Fibroblast of skin of back (primary cell): ENCODE data around the gene VEGFA.
A peak's percentile ranks its signal among the peaks of the same experiment; 100 is the strongest.

Experiments used
- DNase-seq: peaks from one replicate; pipeline ENCODE4 v3.0.0-alpha.2; 2013

VEGFA gene

GRCh38 chr6:43738877-43739641 is 31.0 kb upstream of the VEGFA start:
- DNase-seq = no peak

DNA sequence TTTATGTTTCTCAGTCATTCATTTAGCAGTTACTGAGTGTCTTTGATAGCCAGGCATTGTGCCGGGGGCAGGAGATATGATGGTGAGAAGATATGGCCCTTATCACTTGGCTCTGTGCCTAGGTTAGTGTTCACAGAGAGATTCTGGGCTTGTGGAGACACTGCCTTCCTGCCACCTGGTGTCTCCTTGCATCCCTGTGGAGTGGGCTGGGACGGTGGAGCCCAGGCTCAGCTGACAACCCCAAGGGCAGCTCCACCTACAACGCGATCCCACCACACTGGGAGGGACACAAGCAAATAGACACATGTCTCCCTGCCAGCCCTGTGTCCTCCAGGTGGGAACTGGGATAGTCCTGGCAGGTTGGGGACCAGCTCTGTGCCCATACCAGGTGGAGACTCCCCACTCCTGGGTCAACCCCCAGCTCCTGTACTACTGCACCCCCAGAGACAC is 30.3 kb upstream of the VEGFA start:
- no peak for DNase-seq

- DNase-seq = no peak
Measured at GRCh38 chr6:43740321-43740960, 29.6 kb upstream of the VEGFA start.

DNA sequence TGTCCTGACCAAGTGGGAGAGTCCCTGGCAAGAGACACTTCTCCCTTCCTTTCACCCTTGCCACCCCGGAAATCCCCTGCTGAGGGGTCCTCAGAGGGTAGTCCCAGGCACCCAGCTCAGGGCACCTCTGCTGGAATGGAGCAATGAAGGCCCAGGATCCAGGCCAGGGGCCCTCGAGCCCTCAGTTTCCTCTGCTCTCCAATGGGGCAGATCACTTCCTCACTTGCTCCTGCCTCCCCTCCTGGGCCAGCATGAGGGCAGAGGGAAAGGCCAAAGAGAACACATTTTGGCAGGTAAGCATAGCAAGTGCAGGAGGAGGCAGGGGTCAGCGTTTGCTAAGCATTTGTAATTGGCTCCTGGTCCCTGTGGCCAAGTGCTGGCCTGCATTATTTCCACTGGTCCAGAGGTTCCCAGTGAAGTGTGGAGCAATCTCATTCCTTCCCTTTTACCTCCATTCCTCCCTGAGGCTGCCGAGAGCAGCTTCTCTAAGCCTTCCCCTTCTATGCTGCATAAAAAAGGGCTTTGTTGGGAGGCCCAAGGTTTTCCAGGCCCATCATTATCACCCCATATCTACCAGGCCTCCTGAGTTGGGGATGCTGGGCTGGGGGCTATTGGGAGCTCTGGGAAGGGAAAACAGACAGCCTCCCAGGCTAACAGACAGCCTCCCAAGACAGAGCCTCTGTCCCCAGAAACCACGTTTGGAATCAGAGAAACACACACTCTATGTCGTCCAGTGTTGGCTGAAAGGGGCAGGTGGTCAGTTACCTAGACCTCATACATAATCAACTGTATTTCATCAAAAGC is 28.8 kb upstream of the VEGFA start:
- DNase-seq = no peak

DNA sequence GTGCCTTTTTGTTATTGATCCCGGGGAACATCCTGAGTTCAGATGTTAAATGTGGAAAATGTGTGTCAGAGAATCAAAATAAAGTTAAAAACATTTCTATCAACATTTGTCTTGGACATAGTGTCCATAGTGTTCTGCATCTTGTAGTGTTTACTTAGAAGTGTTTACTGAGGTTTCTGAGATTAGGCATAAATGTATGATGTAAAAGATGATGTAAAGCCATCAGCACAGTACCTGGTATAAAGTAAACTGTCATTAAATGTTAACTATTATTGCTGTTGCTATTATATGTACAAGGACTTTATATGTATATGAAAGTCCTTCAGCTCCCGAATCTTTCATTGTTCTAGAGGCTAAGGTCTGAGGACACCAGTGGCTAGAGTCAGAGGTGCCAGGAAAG is 28.2 kb upstream of the VEGFA start:
- no peak for DNase-seq

GRCh38 chr6:43742285-43742684 is 27.7 kb upstream of the VEGFA start:
- no peak for DNase-seq

DNA sequence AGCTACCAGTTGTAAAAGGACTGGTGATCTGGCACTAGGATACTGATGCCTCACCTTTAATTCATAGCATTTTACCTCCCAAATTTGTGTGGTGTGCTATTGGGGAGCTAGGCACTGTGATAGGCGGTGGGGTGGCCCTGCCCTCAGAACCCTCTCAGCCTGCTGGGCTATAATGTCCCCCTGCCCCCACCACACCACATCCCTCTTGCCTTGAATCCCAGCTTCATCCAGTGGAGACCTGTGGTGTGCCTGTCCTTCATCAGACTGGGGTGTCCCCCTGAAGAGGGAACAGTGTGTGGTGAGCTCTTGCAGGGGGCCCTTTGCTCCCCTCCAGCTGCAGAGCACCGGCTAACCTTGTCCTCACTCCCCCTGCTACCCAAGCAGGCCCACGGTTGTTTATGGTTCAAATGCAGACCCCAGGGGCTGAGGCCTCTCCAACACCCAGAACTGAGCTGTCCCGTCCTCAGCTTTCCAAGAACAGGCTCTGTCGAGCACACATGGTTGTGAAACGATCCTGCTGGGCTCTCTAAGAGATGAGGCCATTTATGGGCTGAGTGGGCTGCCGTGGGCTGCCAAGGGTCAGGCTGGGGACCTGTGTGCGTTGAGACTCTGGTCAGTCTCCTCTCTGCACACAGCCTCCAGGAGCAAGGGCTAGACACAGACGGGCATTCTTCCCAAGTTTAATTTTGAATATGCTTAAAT is 26.9 kb upstream of the VEGFA start:
- DNase-seq = no peak

GRCh38 chr6:43743682-43744381 is 26.2 kb upstream of the VEGFA start:
- no peak for DNase-seq

- no peak for DNase-seq
Measured at GRCh38 chr6:43744491-43744890, 25.5 kb upstream of the VEGFA start.

- no peak for DNase-seq
Measured at GRCh38 chr6:43744931-43745727, 24.9 kb upstream of the VEGFA start.

GRCh38 chr6:43746071-43746470 is 23.9 kb upstream of the VEGFA start:
- DNase-seq = no peak

DNA sequence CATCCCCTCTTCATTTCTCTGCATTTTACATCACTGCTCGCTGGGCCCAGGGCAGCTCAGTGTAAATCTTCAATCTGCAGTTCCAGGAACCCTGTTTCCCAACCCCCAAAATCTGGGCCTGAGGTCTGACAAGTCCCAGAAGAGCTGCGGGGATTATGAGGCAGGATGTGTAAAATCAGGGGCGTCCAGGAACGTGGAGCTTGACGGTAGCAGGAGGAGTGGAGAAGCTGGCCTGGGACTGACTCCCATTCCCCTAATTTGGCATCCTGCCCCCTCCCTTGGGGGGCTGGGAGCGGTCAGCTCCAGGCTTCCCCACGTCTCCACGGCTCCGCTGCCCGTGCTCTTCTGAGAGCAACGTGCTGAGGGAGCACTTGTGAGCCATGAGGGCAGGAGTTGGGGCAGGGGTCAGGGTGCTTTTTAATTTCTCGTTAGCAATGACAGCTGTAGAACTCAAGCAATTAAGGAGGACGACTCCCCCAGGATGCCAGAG is 23.4 kb upstream of the VEGFA start:
- no peak for DNase-seq

DNA sequence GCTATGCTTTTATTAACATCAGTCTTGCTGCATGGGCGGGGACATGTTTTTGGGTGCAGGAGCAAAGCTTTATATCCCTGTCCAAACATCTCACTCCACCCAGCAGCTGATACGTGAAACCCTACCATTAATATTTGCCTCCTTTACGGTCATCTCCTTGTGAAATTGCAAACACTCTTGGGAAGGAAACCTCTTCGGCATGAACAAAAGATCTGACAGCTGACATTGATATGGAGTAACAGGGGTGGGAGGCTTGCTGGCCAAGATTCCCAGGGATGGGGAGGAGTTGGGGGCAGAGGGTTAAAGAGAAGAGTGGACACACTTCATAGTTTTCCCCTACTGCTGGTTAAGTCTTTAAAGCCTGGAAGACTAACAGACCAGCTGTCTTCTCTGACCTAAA is 22.2 kb upstream of the VEGFA start:
- DNase-seq = no peak

- DNase-seq = no peak
Measured at GRCh38 chr6:43748765-43749164, 21.2 kb upstream of the VEGFA start.

GRCh38 chr6:43749461-43749860 is 20.6 kb upstream of the VEGFA start:
- no peak for DNase-seq

DNA sequence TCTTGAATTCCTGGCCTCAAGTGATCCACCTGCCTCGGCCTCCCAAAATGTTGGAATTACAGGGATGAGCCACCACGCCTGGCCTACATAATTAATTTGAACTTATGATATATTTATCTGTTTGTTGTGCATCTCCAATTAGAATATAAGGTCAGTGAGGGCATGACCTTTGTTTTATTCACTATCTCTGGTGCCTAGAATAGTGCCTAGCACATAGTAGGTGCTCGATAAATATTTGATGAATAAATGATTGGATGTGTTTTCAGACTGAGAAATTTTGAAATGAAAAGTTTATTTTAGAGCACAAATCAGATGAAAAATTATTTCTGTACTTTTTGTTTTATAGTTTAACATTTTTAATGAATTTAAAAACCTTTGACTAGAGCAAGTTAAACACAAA is 19.4 kb upstream of the VEGFA start:
- no peak for DNase-seq

- peak; percentile 38 for DNase-seq
Measured at GRCh38 chr6:43753570-43754183, 16.3 kb upstream of the VEGFA start.

- DNase-seq = no peak
Measured at GRCh38 chr6:43757966-43758616, 11.9 kb upstream of the VEGFA start.

DNA sequence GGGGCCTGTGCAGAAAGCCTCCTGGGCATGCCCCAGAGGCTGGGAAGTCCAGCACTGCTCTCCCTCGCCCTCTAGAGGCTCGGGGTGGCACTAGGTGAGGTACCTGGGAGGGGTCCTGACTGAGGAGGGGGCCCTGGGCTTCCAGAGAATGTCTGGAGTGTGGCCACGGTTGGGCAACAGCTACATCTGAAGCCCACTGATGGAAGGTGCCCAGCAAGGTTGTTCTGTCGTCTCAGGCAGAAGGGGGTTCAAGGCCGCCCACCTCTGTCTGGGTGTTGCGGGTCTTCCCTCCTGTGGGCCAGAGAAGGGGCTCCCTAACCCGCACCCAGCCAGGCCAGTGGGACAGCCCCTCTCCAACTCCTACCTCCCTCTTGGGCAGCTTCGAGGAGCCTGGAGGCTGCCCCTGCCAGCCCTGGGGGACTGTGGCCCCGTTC is 11.4 kb upstream of the VEGFA start:
- no peak for DNase-seq
